HG02885 (cell line): Measurements from ENCODE around the gene DEPDC4.
"Not testable (repeated sequence)": the region's sequence is repeated elsewhere in the genome, so short reads cannot be mapped to it uniquely, and the experiment has no call there.

Source experiments
- ATAC-seq: cut with Tn5 transposase; IDR thresholded peaks from one replicate; pipeline ENCODE4 v1.9.1; 2021; ENCODE audit warnings: mild to moderate bottlenecking; ENCODE audit not compliant: unreplicated experiment, poor library complexity

The DEPDC4 gene

DNA sequence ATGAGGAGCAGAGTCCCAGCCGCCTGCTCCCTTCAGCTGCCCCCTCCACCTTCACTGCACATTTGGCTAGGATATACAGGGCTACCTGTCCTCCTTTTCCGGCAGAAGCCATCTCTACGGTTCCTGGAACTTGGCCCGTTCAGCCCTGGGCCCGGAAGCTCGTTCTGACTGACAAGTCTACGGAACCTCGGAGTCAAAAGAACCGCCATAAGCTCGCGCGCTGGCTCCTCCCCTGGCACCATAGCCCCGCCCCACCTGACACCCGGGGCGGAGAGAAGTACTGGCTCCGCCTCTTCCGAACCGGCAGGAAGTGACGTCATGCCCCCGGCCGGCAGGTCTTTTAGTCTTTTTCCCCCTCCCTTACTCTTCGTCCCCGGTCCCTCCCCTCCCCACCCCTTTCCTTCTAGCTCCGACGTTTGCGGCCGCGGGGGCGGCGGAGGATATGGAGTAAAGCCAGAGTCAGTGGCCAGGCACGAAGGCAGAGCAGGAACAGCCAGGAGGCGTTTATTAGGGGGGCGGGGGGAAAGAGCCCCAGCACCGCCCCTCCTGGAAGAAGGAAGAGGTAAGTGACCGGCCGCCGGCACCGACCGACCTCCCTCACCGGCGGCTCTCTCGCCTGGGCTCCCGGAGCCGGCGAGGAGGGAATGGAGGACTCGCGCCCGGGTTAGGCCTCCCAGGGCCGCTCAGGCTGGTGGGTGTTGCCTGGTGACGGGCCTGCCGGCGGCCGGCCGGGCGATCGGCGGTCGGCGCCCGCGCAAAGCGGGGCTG is at the start of gene DEPDC4, which contains the start of gene SCYL2:
TSS of gene DEPDC4 (minus strand) at position 245 of the 768 bp plus-strand sequence. CDS start at position 242, 3 bp downstream.
TSS of gene SCYL2 (plus strand) at position 343 of the 768 bp plus-strand sequence. CDS start 15,794 bp downstream, outside the sequence.
- peak; percentile 90 for ATAC-seq

DNA sequence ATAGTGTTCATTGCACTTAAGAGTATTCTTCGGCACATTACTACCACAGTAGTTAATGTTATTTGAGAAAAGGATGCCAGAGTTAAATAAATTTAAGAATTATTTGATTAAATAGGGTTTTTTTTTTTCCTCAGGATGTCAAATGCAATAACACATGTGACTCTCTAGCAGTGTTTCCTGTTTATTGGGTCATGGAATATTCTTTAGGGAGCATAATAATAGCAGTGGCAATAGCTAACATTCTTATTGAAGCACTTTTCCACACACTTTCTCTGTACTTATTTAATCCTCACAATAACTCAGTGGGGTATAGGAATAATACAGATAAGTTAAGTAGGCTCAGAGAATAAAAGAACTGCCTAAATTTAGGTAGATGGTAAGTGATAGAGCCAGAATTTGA is 44.4 kb upstream of the DEPDC4 start:
- no peak for ATAC-seq

DNA sequence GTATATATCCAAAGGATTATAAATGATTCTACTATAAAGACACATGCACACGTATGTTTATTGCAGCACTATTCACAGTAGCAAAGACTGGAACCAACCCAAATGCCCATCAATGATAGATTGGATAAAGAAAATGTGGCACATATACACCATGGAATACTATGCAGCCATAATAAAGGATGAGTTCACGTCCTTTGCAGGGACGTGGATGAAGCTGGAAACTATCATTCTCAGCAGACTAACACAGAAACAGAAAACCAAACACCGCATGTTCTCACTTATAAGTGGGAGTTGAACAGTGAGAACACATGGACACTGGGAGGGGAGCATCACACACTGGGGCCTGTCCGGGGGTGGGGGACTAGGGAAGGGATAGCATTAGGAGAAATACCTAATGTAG is 41.3 kb upstream of the DEPDC4 start:
- not testable (repeated sequence) for ATAC-seq

DNA sequence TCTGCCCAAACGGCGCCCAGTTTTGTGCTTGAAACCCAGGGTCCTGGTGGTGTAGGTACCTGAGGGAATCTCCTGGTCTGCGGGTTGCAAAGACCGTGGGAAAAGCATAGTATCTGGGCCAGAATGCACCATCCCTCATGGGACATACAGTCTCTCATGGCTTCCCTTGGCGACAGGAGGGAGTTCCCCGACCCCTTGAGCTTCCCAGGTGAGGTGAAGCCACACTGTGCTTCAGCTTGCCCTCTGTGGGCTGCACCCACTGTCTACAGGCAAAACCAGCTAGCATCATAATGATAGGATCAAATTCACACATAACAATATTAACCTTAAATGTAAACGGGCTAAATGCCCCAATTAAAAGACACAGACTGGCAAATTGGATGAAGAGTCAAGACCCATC is 37.5 kb upstream of the DEPDC4 start:
- ATAC-seq, result not testable (repeated sequence)

DNA sequence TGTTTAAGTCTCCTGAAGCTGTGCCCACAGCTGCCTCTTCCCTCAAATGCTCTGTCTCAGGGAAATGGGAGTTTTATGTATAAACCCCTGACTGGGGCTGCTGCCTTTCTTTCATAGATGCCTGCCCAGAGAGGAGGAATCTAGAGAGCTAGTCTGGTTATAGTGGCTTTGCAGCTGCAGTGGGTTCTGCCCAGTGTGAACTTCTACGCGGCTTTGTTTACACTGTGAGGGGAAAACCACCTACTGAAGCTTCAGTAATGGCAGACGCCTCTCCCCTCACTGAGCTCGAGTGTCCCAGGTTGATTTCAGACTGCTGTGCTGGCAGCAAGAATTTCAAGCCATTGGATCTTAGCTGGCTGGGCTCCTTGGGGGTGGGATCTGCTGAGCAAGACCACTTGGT is 37.0 kb upstream of the DEPDC4 start:
- ATAC-seq, result no peak

DNA sequence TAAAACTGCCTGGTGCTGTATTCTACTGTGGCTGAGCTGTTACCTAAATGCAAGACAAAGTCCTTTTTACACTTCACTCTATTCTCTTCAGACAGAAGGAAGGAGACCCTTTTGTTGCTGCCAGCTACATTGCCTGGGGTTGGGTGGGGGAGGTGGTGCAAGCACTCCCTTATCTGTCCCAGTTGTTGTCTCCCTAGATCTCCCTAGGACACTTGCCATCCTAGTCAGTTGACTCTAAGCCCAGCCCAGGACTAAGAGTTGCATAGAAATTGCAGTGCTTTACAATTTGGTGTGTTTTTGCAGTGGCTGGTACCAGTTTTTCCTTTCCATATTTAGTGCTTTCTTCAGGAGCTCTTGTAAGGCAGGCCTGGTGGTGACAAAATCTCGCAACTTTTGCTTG is 35.2 kb upstream of the DEPDC4 start:
- ATAC-seq, result no peak

DNA sequence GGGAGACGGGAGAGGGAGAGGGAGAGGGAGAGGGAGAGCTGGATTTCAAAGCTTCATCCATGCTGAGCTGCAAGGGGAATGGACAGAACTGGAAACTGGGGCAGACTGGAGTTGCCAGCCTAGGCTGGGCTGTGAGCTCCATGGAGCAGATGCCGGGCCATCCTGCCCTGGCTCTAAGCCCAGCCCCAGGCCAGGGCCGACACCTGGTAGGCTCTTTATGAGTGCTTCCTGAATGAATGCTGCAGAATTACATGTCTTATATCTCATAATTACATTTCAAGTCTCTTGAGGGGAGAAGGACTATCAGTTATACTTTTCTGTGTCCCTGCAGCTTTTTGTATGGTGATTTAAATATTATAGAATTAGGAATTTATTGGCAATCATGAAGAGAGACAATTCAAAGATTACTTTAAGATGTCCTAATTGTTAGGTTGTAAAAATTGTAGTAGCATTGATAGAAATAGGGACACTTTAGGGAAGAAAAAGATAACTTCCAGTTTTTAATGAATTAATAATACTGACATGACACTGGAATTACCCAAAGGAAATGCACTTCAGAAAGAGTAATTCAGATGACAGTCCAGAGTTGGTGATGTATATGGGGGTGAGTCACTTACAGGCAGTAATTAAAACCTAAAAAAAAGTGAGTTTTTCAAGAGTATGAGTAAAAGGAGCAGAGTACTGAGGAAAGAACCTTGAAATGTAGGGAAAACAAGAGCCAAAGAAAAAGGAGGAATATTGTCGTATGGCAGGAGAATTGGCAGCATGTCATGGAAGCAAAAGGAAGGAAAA is 29.1 kb upstream of the DEPDC4 start:
- no peak for ATAC-seq

DNA sequence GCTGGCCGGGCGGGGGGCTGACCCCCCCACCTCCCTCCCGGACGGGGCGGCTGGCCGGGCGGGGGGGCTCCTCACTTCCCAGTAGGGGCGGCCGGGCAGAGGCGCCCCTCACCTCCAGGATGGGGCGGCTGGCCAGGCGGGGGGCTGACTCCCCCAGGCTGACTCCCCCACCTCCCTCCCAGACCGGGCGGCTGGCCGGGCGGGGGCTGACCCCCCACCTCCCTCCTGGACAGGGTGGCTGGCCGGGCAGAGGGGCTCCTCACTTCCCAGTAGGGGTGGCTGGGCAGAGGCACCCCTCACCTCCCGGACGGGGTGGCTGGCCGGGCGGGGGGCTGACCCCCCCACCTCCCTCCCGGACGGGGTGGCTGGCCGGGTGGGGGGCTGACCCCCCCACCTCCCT is 27.5 kb upstream of the DEPDC4 start:
- not testable (repeated sequence) for ATAC-seq

DNA sequence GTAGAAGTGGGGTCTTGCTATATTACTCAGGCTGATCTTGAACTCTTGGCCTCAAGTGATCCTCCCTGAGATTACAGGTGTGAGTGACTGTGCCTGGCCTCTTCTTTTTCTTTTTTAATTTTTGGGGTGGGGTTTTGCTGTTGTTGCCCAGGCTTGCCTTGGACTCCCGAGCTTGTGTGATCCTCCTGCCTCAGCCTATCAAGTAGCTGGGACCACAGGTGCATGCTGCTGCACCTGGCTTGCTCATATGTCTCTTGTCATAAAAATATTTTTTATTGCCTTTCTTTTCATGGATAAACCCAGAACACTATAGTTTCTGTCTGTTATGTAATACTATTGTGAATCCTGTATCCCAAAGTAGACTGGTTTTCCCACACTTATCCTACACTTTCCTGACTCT is 26.1 kb upstream of the DEPDC4 start:
- no peak for ATAC-seq

DNA sequence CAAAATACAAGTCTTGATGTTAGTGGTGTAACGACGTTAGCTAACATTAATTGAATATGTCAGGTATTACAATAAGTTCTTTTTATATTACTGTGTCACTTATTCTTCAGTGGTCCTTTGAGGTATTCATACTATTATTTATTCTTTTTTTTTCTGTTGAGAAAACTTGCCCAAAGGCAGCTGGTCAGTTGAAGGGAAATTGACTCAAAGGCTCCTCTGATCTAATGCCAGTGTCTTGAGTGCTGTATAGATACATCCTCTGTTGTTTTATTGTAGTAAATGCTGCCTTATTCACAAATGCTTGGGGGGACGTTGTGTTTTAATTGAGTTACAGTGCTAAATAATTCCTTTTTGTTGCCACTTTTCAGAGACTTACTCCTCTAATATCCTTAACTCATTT is 23.1 kb upstream of the DEPDC4 start:
- ATAC-seq, result no peak

DNA sequence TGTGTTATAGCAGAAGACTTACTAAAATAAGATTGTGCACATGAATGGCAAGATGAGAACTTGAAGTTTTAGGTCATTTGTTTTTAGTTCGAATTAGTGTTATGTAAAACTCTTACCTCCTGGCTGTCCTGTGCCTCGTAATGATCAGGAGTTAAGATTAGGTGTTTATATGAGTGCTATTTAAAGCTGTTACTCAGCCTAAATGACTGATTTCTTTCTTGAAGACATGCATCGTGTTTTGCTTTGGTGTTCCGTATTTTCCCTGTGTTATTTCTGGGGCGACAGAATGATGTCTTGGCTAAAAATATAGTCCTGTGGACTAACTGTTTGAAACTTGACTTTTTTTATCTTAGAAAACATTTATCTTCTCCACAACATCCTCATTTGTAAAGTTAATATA is 22.2 kb upstream of the DEPDC4 start:
- ATAC-seq, result no peak

DNA sequence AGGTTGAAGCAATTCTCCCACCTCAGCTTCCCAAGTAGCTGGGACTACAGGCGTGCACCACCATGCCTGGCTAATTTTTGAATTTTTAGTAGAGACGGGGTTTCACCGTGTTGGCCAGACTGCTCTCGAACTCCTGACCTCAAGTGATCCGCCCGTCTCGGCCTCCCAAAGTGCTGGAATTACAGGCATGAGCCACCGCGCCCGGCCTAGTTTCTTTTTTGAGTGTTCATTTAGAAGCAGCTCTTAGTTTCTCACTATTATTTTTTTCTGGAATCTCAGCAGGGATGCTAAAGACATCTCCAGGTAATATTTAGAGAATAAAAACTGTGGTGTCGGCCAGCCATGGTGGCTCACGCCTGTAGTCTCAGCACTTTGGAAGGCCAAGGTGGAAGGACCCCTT is 17.7 kb upstream of the DEPDC4 start:
- ATAC-seq, result not testable (repeated sequence)

DNA sequence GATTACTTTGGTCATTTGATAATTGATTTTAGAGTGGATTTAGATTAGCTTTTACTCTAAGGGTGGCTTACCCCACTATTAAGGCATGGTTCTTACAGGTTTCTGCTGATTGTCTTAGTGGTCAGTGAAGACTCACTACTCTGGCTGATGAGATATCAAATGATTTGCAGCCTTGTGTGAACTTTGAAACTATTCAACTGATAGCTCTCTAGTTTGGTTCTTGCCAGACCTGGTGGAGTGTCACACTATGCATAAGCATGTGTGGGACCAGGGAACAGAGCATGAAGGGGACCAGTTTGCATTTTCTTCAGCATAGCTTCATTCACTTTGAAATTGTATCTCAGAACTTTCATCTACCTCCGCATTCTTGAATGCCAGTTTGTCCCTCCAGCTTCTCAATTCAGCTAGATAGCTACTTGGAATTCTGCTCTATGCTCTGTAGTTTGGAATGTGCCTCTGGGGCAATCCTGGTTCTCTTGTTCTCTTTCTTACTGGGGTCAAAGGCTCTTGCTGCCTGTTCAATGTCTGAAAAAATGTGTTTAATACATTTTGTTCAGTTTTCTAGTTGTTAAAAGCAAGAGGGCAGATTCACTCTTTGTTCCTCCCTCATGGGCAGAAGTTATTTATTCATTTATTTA is 12.8 kb upstream of the DEPDC4 start:
- ATAC-seq, result no peak

DNA sequence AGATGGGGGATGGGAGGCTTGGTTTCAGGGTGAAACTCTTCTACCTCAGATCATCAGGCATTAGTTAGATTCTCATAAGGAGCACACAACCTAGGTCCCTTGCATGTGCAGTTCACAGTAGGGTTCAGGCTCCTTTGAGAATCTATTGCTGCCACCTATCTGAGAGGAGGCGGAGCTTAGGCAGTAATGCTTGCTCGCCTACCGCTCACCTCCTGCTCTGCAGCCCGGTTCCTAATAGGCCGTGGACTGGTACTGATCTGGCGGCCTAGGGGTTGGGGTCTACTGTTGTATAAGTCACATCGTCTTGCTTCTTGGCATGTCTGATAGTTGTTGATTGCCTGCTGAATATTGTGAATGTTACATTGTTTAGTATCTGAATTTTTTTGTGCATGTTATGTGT is 12.3 kb upstream of the DEPDC4 start:
- ATAC-seq, result no peak

DNA sequence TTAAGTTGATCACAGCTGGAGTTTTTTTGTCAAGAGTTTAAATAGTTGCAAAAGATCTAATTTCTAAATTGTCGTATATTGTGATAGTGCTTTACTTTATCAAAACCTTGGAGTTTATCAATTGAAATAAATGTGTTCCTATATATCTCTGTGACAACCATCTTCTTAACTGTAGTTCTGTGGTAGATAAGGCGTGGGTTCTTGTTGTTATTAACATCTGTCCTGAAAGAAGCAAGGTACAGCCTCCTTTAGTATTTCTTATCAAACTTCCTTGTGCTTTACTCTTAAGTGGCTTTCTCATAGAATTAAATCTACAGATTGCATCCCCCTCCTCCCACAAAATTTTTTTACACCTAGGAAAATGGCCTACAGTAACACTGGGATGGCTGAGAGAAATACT is 7.4 kb upstream of the DEPDC4 start:
- no peak for ATAC-seq

DNA sequence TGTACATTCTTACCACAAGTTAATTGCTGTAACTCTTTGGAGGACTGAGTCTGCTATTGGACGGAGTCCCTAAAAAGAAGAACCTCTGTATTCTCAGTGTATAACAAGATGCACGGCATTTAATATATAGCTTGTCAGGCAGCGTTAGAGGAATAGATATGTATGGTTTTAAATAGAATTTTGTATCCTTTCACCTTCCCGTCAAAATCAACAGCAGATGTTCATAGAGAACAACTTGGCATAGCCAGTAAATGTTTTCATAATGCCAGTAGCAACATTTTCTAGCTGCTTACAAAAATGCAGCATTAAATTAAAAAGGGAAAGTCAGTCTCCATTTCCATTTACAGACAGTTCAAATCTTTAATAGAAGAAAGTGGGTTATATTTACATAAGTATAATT is 6.9 kb upstream of the DEPDC4 start:
- ATAC-seq, result no peak

DNA sequence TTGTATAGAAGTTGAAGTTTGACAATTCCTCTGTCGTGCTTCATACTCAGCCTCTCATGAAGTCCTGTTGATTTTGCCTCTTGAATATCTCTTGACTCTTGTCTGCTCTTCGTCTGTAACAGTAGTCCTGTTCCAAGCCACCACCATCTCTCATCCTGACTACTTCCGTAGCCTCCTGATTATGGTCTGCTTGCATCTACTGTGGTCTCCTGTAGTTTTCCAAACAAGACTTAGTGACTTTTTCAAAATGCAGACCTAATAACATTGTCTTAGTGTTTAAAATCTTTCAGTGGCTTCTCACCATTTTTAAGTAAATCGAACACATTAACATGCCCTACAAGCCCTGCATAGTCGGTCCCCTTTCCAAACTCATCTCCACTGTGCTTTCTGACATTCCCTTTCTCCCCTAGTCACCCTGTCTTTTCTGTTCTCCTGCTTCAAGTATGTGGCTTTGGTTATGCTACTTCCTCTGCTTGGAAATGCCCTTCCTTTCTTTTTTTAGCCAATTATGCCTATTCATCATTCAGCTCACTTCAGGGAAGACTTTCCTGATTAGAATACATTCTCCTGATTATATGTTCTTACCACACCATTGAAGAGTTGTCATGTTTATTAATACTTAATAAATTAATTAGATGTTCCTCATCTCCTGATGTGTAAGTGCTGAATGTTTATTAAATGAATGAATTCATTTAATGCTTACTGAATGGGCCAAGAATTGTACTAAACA is 2.1 kb upstream of the DEPDC4 start:
- ATAC-seq, result no peak

DNA sequence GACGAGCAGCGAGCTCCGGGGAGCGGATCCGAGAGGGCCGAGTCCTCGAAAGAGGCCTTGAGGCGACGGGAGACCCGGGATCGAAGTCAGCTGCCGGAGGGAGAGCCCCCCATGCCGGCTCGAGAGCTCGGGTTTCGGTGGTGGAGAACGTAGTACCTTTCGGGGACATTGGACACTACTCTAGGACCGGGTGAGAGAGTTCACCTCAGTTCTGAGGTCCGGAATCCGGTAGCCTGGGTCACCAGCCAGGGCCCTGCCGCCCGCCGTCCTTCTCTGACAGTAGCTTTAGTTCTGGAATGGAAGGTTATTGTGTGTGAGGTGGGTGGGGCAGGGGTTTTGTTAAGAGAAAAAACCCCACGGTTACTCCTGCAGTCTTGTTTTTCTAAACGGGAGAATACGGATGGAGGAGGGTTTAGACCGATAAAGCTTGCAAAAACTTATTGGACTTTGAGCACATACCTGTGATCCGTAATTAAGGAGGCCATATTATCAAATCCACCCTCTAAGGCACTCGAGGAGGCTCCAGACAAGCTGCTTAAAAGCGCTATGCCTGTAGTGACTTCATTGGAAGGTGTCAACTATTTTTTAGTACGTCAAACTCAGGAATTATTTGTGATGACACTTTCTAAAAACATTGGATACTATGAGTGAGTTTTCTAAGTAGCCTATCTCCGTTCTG is 863 bp upstream of the DEPDC4 start:
- peak; percentile 15 for ATAC-seq

DNA sequence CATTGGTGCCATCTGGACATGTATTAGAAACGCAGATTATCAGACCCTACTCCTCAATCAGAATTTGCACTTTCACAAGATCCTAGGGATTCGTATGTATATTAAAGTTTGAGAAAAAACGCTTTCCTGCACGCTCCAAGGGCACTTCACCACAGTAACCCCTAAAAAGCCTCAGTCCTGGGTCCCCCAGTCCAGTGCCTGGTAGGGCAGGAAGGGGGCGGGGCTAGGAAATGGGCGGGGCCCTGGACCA is 369 bp downstream of the DEPDC4 start:
- ATAC-seq, result peak; percentile 84
